H9 (cell line): ENCODE results near the gene DDX60. TPM values are rescaled to one million over a fixed set of nuclear protein-coding genes. Genes with fewer than 3 reads are reported as not detected.

Experiments
- DNase-seq: peaks from one replicate; pipeline ENCODE4 v3.0.0-alpha.2; 2017
- H2AFZ ChIP-seq: one replicate; pipeline ENCODE4 v1.6.1; 2013; ENCODE audit warnings: mild to moderate bottlenecking, low read length, control low read depth, moderate library complexity
- H2AK5ac ChIP-seq: 2 replicates; pipeline ENCODE4 v1.6.1; 2013; ENCODE audit warnings: low read length, control low read depth, mixed read lengths; ENCODE audit not compliant: insufficient read length
- H2BK120ac ChIP-seq: one replicate; pipeline ENCODE4 v1.6.1; 2013; ENCODE audit warnings: low read depth, mild to moderate bottlenecking, low read length, control low read depth, inconsistent platforms; ENCODE audit not compliant: poor library complexity, severe bottlenecking
- H2BK12ac ChIP-seq: 2 replicates; pipeline ENCODE4 v1.6.1; 2013; ENCODE audit warnings: low read length, control low read depth, mixed read lengths, low read depth; ENCODE audit not compliant: insufficient read length
- H2BK15ac ChIP-seq: 2 replicates; pipeline ENCODE4 v1.6.1; 2013; ENCODE audit warnings: low read depth, low read length, control low read depth
- H2BK20ac ChIP-seq: one replicate; pipeline ENCODE4 v1.6.1; 2013; ENCODE audit warnings: low read depth, mild to moderate bottlenecking, low read length, control low read depth, inconsistent platforms; ENCODE audit not compliant: poor library complexity, severe bottlenecking
- H2BK5ac ChIP-seq: 2 replicates; pipeline ENCODE4 v1.6.1; 2013; ENCODE audit warnings: low read length, control low read depth, mixed read lengths; ENCODE audit not compliant: insufficient read length
- H3K14ac ChIP-seq: 2 replicates; pipeline ENCODE4 v1.6.1; 2013; ENCODE audit warnings: low read length, control low read depth; ENCODE audit not compliant: insufficient read depth
- H3K18ac ChIP-seq: 2 replicates; pipeline ENCODE4 v1.6.1; 2013; ENCODE audit warnings: low read depth, mild to moderate bottlenecking, mixed read lengths, low read length, control low read depth; ENCODE audit not compliant: insufficient read length
- H3K23ac ChIP-seq: 2 replicates; pipeline ENCODE4 v1.6.1; 2013; ENCODE audit warnings: low read length, control low read depth, mixed read lengths, low read depth; ENCODE audit not compliant: insufficient read length
- H3K23me2 ChIP-seq: 2 replicates; pipeline ENCODE4 v1.6.1; 2013; ENCODE audit warnings: low read depth, mild to moderate bottlenecking, mixed read lengths, low read length, control low read depth; ENCODE audit not compliant: insufficient read length, poor library complexity, severe bottlenecking
- H3K27ac ChIP-seq: 2 replicates; pipeline ENCODE4 v1.5.1; 2013; ENCODE audit warnings: low read length, control low read depth, mixed read lengths, low read depth; ENCODE audit not compliant: insufficient read length
- H3K27me3 ChIP-seq: 2 replicates; pipeline ENCODE4 v1.6.1; 2013; ENCODE audit warnings: low read length, control low read depth, inconsistent platforms; ENCODE audit not compliant: insufficient read depth
- H3K4ac ChIP-seq: 2 replicates; pipeline ENCODE4 v1.6.1; 2013; ENCODE audit warnings: low read depth, mild to moderate bottlenecking, control low read depth, inconsistent platforms, low read length, moderate library complexity
- H3K4me1 ChIP-seq: 2 replicates; pipeline ENCODE4 v1.6.1; 2013; ENCODE audit warnings: low read length, control low read depth, inconsistent platforms; ENCODE audit not compliant: insufficient read depth
- H3K4me2 ChIP-seq: 2 replicates; pipeline ENCODE4 v1.6.1; 2013; ENCODE audit warnings: low read length, control low read depth, mixed read lengths; ENCODE audit not compliant: insufficient read length, insufficient read depth
- H3K56ac ChIP-seq: 2 replicates; pipeline ENCODE4 v1.6.1; 2013; ENCODE audit warnings: low read depth, mild to moderate bottlenecking, mixed read lengths, low read length, control low read depth; ENCODE audit not compliant: insufficient read length
- H3K79me1 ChIP-seq: 2 replicates; pipeline ENCODE4 v1.6.1; 2013; ENCODE audit warnings: low read depth, mild to moderate bottlenecking, moderate library complexity, low read length, control low read depth, inconsistent platforms; ENCODE audit not compliant: insufficient read depth, poor library complexity, severe bottlenecking
- H3K79me2 ChIP-seq: 2 replicates; pipeline ENCODE4 v1.6.1; 2013; ENCODE audit warnings: low read length, control low read depth, inconsistent platforms; ENCODE audit not compliant: insufficient read depth
- H3K9ac ChIP-seq: 2 replicates; pipeline ENCODE4 v1.6.1; 2013; ENCODE audit warnings: low read length, control low read depth, mixed read lengths; ENCODE audit not compliant: insufficient read length; ENCODE audit errors: extremely low read depth
- H3K9me3 ChIP-seq: one replicate; pipeline ENCODE4 v1.6.1; 2013; ENCODE audit warnings: low read depth, low read length, inconsistent platforms; ENCODE audit not compliant: control insufficient read depth
- H3T11ph ChIP-seq: one replicate; pipeline ENCODE4 v1.6.1; 2013; ENCODE audit warnings: mild to moderate bottlenecking, low read length, control low read depth, inconsistent platforms
- H4K20me1 ChIP-seq: one replicate; pipeline ENCODE4 v1.6.1; 2013; ENCODE audit not compliant: control insufficient read depth, insufficient read length, insufficient read depth
- H4K5ac ChIP-seq: 2 replicates; pipeline ENCODE4 v1.6.1; 2013; ENCODE audit warnings: low read depth, mild to moderate bottlenecking, mixed read lengths, low read length, control low read depth; ENCODE audit not compliant: insufficient read length
- H4K8ac ChIP-seq: replicated peaks from 2 replicates; pipeline ENCODE4 v1.6.1; 2013; ENCODE audit warnings: low read length, control low read depth, mixed read lengths, low read depth; ENCODE audit not compliant: insufficient read length
- H4K91ac ChIP-seq: 2 replicates; pipeline ENCODE4 v1.6.1; 2013; ENCODE audit warnings: low read depth, mild to moderate bottlenecking, moderate library complexity, mixed read lengths, low read length, control low read depth; ENCODE audit not compliant: insufficient read length
- H3K27ac Mint-ChIP-seq, 3 experiments: 2 replicates in 2 of 3; 3 replicates in 1 of 3; pipeline ENCODE4 v1.8.0; 2020 to 2021; ENCODE audit warnings: mixed read lengths in 3 of 3, mild to moderate bottlenecking in 1 of 3, moderate library complexity in 1 of 3
- H3K27me3 Mint-ChIP-seq: 2 replicates; pipeline ENCODE4 v1.8.0; 2021; ENCODE audit warnings: low read depth, mild to moderate bottlenecking, moderate library complexity, mixed read lengths
- H3K36me3 Mint-ChIP-seq, 3 experiments: 2 replicates in 2 of 3; 3 replicates in 1 of 3; pipeline ENCODE4 v1.8.0; 2020 to 2021; ENCODE audit warnings: low read depth in 3 of 3, mixed read lengths in 3 of 3; ENCODE audit not compliant: insufficient read depth in 1 of 3
- H3K4me1 Mint-ChIP-seq, 2 experiments: 2 replicates each; pipeline ENCODE4 v1.8.0; 2020; ENCODE audit warnings: mixed read lengths in 2 of 2
- H3K4me3 Mint-ChIP-seq, 2 experiments: 2 replicates in 1 of 2; 3 replicates in 1 of 2; pipeline ENCODE4 v1.8.0; 2020 to 2021; ENCODE audit warnings: mild to moderate bottlenecking in 2 of 2, mixed read lengths in 2 of 2, moderate library complexity in 1 of 2
- H3K9me3 Mint-ChIP-seq, 2 experiments: 2 replicates in 1 of 2; 3 replicates in 1 of 2; pipeline ENCODE4 v1.8.0; 2020; ENCODE audit warnings: mild to moderate bottlenecking in 2 of 2, mixed read lengths in 2 of 2, moderate library complexity in 1 of 2
- CTCF ChIP-seq: fragments of 200-600 bp; sonication (generic); conservative IDR thresholded peaks from 3 replicates; pipeline ENCODE4 v1.8.0; 2021; ENCODE audit warnings: antibody characterized with exemption, mild to moderate bottlenecking
- WGBS: extraction: QIAGEN DNeasy Blood & Tissue Kit; methylation state at CpG from one replicate; pipeline ENCODE4 v1.1.7; 2013; ENCODE audit warnings: missing lambda C conversion rate, low lambda C conversion rate, mixed read lengths; ENCODE audit not compliant: insufficient read length; ENCODE audit errors: extremely low coverage; 5-methylcytosine and 5-hydroxymethylcytosine counted together
- total RNA-seq: library from RNA; stranded (reverse); gene quantifications from 2 replicates; pipeline ENCODE4 v1.2.1, GENCODE V29; 2021

Gene DDX60
- total RNA-seq, 1 experiment from 2014 or later: 3.9 TPM

- H3K9me3 Mint-ChIP-seq: peaks cover 3 to 9% of the 10 kb centered on the region in 2 experiments; a peak in 3 of 5 replicates
- no CpG with 5 or more reads among the region's 3 CpGs for WGBS
- Histone ChIP-seq H3K56ac (no peak overlapping the region), H3K18ac (no peak overlapping the region), H3K79me2 (no peaks in the 10 kb centered on the region), H3K27me3 (no peaks in the 10 kb centered on the region), H3K14ac (no peak overlapping the region), H2BK15ac (no peak overlapping the region), H4K8ac (no peak overlapping the region), H2AFZ (no peak overlapping the region), H2AK5ac (no peak overlapping the region), H3K27ac (no peak overlapping the region), H3K4me1 (no peaks in the 10 kb centered on the region), H3K9ac (no peak overlapping the region), H3T11ph (no peak overlapping the region), H3K4me2 (no peak overlapping the region), H3K79me1 (no peaks in the 10 kb centered on the region), H4K20me1 (no peaks in the 10 kb centered on the region), H3K9me3 (no peaks in the 10 kb centered on the region), H2BK5ac (no peak overlapping the region), H4K5ac (no peak overlapping the region), H2BK12ac (no peak overlapping the region), H3K4ac (no peak overlapping the region), H4K91ac (no peak overlapping the region), H2BK120ac (no peak overlapping the region), H2BK20ac (no peak overlapping the region), H3K23ac (no peak overlapping the region), H3K23me2 (no peaks in the 10 kb centered on the region)
- no peaks in the 10 kb centered on the region; the same call in 1 of the 2 replicates for H3K27me3 Mint-ChIP-seq
- peaks cover 0 to 4% (median 0%) of the 10 kb centered on the region in 3 experiments; a peak in 2 of 7 replicates for H3K36me3 Mint-ChIP-seq
- no peak overlapping the region for H3K27ac Mint-ChIP-seq
- no peak for DNase-seq
- no peak for TF ChIP-seq CTCF
- H3K4me1 Mint-ChIP-seq: no peaks in the 10 kb centered on the region
- H3K4me3 Mint-ChIP-seq: no peak overlapping the region
These were observed 105.9 kb downstream of the DDX60 start for GRCh38 chr4:168212656-168213055.
